Measurements from ENCODE around the gene CTIF.

The CTIF gene

GRCh38 chr18:48781988-48782363 is 243.1 kb downstream of the CTIF start:
- TF ChIP-seq EZH2phosphoT487 (conservative IDR thresholded peaks at IDR 0.05; ENCODE audit: low read length) (no peak), CTCF (IDR thresholded peaks at IDR 0.05; ENCODE audit: insufficient read depth, low read length, poor library complexity, severe bottlenecking) (no peak)
- Histone ChIP-seq H4K20me1 (ENCODE audit: low read depth, low read length) (no peaks in the 10 kb centered on the region), H3K36me3 (ENCODE audit: low read length) (no peaks in the 10 kb centered on the region), H3F3A (ENCODE audit: insufficient read depth) (no peaks in the 10 kb centered on the region), H3K79me2 (ENCODE audit: insufficient read depth, low read length) (no peaks in the 10 kb centered on the region), H2AFZ (ENCODE audit: low read depth, low read length, severe bottlenecking) (no peak overlapping the region), H3K4me3 (ENCODE audit: insufficient read depth, low read length, poor library complexity, severe bottlenecking) (no peak overlapping the region), H3K9me3 (ENCODE audit: insufficient read depth, low read length) (no peaks in the 10 kb centered on the region), H3K4me2 (ENCODE audit: low read depth, low read length, poor library complexity, severe bottlenecking) (no peak overlapping the region), H3K27me3 (ENCODE audit: low read length) (no peaks in the 10 kb centered on the region), H3K9me2 (replicated peaks; ENCODE audit: insufficient read depth, low read length) (no peaks in the 10 kb centered on the region), H3K27ac (ENCODE audit: low read depth, low read length) (no peak overlapping the region), H3K9ac (ENCODE audit: low read length) (no peak overlapping the region)

GRCh38 chr18:48782381-48782861 is 243.6 kb downstream of the CTIF start:
- no peak overlapping the region for H3K9ac ChIP-seq (ENCODE audit: low read length)
- H3K36me3 ChIP-seq (ENCODE audit: low read length), result no peaks in the 10 kb centered on the region
- H3K79me2 ChIP-seq (ENCODE audit: insufficient read depth, low read length), result no peaks in the 10 kb centered on the region
- no peaks in the 10 kb centered on the region for H3K27me3 ChIP-seq (ENCODE audit: low read length)
- H3K4me3 ChIP-seq (ENCODE audit: insufficient read depth, low read length, poor library complexity, severe bottlenecking), result no peak overlapping the region
- no peaks in the 10 kb centered on the region for H3K9me3 ChIP-seq (ENCODE audit: insufficient read depth, low read length)
- TF ChIP-seq CTCF (IDR thresholded peaks at IDR 0.05; ENCODE audit: insufficient read depth, low read length, poor library complexity, severe bottlenecking) (no peak), EZH2phosphoT487 (conservative IDR thresholded peaks at IDR 0.05; ENCODE audit: low read length) (no peak)
- H2AFZ ChIP-seq (ENCODE audit: low read depth, low read length, severe bottlenecking), result no peak overlapping the region
- no peaks in the 10 kb centered on the region for H4K20me1 ChIP-seq (ENCODE audit: low read depth, low read length)
- no peak overlapping the region for H3K4me2 ChIP-seq (ENCODE audit: low read depth, low read length, poor library complexity, severe bottlenecking)
- no peaks in the 10 kb centered on the region for H3F3A ChIP-seq (ENCODE audit: insufficient read depth)
- H3K9me2 ChIP-seq (replicated peaks; ENCODE audit: insufficient read depth, low read length), result no peaks in the 10 kb centered on the region
- no peak overlapping the region for H3K27ac ChIP-seq (ENCODE audit: low read depth, low read length)

- no peaks in the 10 kb centered on the region for H3F3A ChIP-seq (ENCODE audit: insufficient read depth)
- no peaks in the 10 kb centered on the region for H3K36me3 ChIP-seq (ENCODE audit: low read length)
- no peaks in the 10 kb centered on the region for H3K9me3 ChIP-seq (ENCODE audit: insufficient read depth, low read length)
- H3K4me3 ChIP-seq (ENCODE audit: insufficient read depth, low read length, poor library complexity, severe bottlenecking), result no peak overlapping the region
- no peaks in the 10 kb centered on the region for H4K20me1 ChIP-seq (ENCODE audit: low read depth, low read length)
- no peak overlapping the region for H3K27ac ChIP-seq (ENCODE audit: low read depth, low read length)
- no peaks in the 10 kb centered on the region for H3K79me2 ChIP-seq (ENCODE audit: insufficient read depth, low read length)
- no peak overlapping the region for H3K9ac ChIP-seq (ENCODE audit: low read length)
- TF ChIP-seq CTCF (IDR thresholded peaks at IDR 0.05; ENCODE audit: insufficient read depth, low read length, poor library complexity, severe bottlenecking) (no peak), EZH2phosphoT487 (conservative IDR thresholded peaks at IDR 0.05; ENCODE audit: low read length) (no peak)
- no peaks in the 10 kb centered on the region for H3K27me3 ChIP-seq (ENCODE audit: low read length)
- H3K9me2 ChIP-seq (replicated peaks; ENCODE audit: insufficient read depth, low read length), result no peaks in the 10 kb centered on the region
- no peak overlapping the region for H2AFZ ChIP-seq (ENCODE audit: low read depth, low read length, severe bottlenecking)
- peak overlapping the region; percentile 28 for H3K4me2 ChIP-seq (ENCODE audit: low read depth, low read length, poor library complexity, severe bottlenecking)
Measured at GRCh38 chr18:48783616-48784520, 245.0 kb downstream of the CTIF start.
